BE2C (cell line): ENCODE data around the gene LYVE1.

Experiments
- DNase-seq: peaks from one replicate; pipeline ENCODE4 v3.0.0-alpha.2; 2020
- H3K27me3 ChIP-seq: fragments of 250-450 bp; sonication (Bioruptor Pico); 2 replicates; pipeline ENCODE4 v1.5.1; 2020; ENCODE audit warnings: mild to moderate bottlenecking
- H3K36me3 ChIP-seq: fragments of 250-450 bp; sonication (Bioruptor Pico); 2 replicates; pipeline ENCODE4 v1.5.1; 2020; ENCODE audit warnings: mild to moderate bottlenecking
- H3K4me1 ChIP-seq: fragments of 250-450 bp; sonication (Bioruptor Pico); 2 replicates; pipeline ENCODE4 v1.5.1; 2020
- H3K4me3 ChIP-seq: 2 replicates; pipeline ENCODE4 v1.5.1; 2011; ENCODE audit warnings: low read depth, low read length
- H3K9me3 ChIP-seq: fragments of 250-450 bp; sonication (Bioruptor Pico); 2 replicates; pipeline ENCODE4 v1.5.1; 2020
- CTCF ChIP-seq: IDR thresholded peaks from 2 replicates; pipeline ENCODE4 v1.5.1; 2012; ENCODE audit warnings: mild to moderate bottlenecking, low read depth, low read length

The LYVE1 gene

DNA sequence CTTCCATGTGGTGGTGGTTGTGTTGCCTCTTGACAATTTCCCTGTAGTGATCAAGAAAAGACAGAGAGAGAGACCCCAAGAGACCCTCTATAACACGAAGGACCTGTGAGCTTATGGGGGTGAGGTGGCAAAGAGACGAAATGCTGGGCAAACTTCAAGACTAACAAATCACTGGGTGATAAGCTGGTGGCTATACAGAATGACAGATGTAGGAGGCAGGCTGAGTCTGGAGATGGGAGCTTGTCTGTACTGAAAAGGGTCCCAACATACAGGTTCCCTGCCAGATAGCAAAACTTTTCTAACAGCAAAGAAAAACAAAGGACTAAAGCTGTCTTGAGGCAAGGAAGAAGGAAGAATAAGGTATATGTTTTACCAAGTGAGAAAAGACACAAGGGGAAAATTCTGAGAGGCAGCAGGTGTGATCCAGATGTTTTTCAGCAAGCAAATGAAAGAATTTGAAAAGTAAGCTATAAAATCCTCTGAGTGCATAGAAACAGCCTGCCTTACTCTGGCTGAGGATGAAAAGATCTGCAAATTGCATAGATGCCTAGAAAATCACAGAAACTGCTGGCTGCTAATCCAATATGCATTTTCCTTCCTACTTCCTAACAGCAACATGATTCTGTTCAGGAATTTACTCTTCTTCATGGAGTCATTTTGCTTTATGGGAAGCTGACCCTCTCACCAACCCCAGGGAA, 21.9 kb upstream of the LYVE1 start:
- DNase-seq = no peak
- Histone ChIP-seq H3K36me3 (no peaks in the 10 kb centered on the region), H3K9me3 (no peaks in the 10 kb centered on the region), H3K4me3 (no peak overlapping the region), H3K4me1 (no peaks in the 10 kb centered on the region), H3K27me3 (no peaks in the 10 kb centered on the region)
- TF ChIP-seq CTCF = no peak

DNA sequence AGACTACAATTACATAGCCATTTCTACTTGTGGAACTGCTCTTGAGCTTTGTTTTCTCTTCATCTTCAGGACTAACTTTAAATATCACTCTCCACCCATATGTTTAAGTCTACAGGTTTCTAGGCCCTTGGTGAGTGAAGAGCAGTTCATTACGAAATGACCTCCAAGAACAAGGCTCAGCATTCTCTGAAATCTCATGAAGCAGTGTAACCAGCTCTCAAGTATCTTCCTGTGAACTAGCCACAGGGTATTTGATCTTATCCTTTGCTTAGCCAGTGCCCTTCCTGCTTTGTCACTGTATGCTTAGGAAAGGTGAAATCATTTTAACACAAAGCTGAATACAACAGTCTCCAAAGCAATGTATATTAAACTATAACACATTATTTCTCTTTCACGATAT, 20.4 kb upstream of the LYVE1 start:
- no peaks in the 10 kb centered on the region for H3K4me1 ChIP-seq
- H3K4me3 ChIP-seq = no peak overlapping the region
- no peaks in the 10 kb centered on the region for H3K9me3 ChIP-seq
- H3K27me3 ChIP-seq = no peaks in the 10 kb centered on the region
- no peak for TF ChIP-seq CTCF
- DNase-seq = no peak
- H3K36me3 ChIP-seq = no peaks in the 10 kb centered on the region

DNA sequence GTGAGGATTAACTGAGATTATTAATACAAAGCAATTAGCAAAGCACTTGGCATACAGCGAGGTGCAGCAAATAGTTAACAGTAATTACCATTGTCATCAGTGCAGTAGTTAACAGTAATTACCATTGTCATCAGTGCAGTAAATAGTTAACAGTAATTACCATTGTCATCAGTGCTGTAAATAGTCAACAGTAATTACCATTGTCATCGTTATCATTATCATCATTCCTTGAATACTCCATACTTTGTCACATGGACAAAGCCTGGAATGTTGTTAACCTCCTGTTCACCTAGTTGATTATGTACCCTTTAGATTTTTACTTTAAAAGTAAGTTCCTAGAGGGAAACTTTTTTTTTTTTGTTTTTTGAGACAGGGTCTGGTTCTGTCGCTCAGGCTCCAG, 19.5 kb upstream of the LYVE1 start:
- no peaks in the 10 kb centered on the region for H3K27me3 ChIP-seq
- H3K4me3 ChIP-seq = no peak overlapping the region
- H3K36me3 ChIP-seq = no peaks in the 10 kb centered on the region
- no peak for TF ChIP-seq CTCF
- H3K4me1 ChIP-seq = no peaks in the 10 kb centered on the region
- H3K9me3 ChIP-seq = no peaks in the 10 kb centered on the region
- no peak for DNase-seq

DNA sequence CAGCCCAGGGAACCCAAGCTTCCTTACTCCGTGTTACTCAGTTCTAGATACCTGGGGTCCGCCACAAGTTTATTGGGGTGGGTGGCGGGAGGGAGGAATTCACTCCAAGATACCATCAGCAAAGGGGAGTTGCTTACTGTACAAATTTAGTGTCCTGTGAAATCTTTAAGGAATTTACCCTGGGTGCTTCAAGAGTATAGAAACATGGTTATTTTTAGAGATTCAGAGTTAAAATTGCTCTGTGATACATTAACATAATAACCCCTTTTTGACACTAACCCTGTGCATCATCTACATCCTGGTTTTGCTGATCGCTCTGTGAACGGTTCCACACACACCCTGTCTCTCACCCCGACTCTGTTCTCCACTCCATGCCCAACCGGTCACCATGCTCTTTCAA, 18.9 kb upstream of the LYVE1 start:
- no peaks in the 10 kb centered on the region for H3K27me3 ChIP-seq
- no peaks in the 10 kb centered on the region for H3K9me3 ChIP-seq
- no peak for TF ChIP-seq CTCF
- no peaks in the 10 kb centered on the region for H3K4me1 ChIP-seq
- H3K36me3 ChIP-seq = no peaks in the 10 kb centered on the region
- H3K4me3 ChIP-seq = no peak overlapping the region
- DNase-seq = no peak

DNA sequence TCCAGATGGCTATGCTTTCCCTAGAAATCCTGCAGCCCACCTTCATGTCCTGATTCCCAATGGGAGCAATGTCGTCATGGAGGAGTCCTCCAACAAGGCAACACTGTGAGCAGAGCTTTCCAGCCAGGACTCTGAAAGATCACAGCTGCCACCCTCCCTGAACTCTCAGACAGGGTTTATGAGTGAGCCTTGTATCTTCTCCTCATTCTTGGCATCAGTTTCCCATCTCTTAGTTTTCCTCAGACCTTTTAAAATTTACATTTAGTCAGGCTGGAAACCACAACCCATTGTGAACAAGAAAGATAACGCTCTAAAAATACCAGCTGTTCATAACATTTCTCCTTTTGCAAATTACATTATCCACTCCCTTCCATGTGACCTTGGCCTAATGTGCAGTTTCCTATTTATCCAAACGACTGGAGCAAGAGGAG, 15.6 kb upstream of the LYVE1 start:
- H3K4me3 ChIP-seq = no peak overlapping the region
- no peaks in the 10 kb centered on the region for H3K36me3 ChIP-seq
- no peaks in the 10 kb centered on the region for H3K27me3 ChIP-seq
- no peak for DNase-seq
- H3K4me1 ChIP-seq = no peaks in the 10 kb centered on the region
- TF ChIP-seq CTCF = no peak
- H3K9me3 ChIP-seq = no peaks in the 10 kb centered on the region

- H3K36me3 ChIP-seq = no peaks in the 10 kb centered on the region
- TF ChIP-seq CTCF = no peak
- H3K9me3 ChIP-seq = no peaks in the 10 kb centered on the region
- no peak overlapping the region for H3K4me3 ChIP-seq
- DNase-seq = no peak
- no peaks in the 10 kb centered on the region for H3K27me3 ChIP-seq
- no peaks in the 10 kb centered on the region for H3K4me1 ChIP-seq
Measured at GRCh38 chr11:10581481-10582019, 13.1 kb upstream of the LYVE1 start.
